ENCODE data around the gene FITM1. TPM values are rescaled to one million over a fixed set of nuclear protein-coding genes. Genes with fewer than 3 reads are reported as not detected.
A peak's percentile ranks its signal among the peaks of the same experiment; 100 is the strongest.

The FITM1 gene
- polyA plus RNA-seq, 1 experiment: not detected

DNA sequence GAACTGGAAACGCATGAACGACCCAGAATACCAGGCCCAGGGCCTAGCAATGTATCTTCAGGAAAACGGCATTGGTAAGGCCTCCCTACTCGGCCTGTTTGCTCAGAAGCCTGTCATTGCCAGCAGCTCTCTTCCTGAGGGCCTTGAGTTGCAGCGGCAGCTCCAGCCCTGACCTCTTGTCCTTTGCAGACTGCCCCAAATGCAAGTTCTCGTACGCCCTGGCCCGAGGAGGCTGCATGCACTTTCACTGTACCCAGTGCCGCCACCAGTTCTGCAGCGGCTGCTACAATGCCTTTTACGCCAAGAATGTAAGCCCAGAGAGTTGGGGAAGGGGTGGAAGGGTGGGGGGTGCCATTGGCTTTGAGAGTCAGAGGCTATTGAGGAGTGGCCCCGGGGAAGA is 26.9 kb downstream of the FITM1 start:
- Histone ChIP-seq H3K9me3 (ENCODE audit: control insufficient read depth, insufficient read depth, low read length) (no peaks in the 10 kb centered on the region), H3K27me3 (ENCODE audit: control insufficient read depth, insufficient read depth, low read length) (no peaks in the 10 kb centered on the region), H3K4me3 (ENCODE audit: low read depth, low read length) (no peak overlapping the region), H3K27ac (ENCODE audit: low read depth, low read length) (no peak overlapping the region)
- ChIA-PET CTCF (interaction anchor here (0.6 kb wide), 1 partner anchor 91 kb away, joined by 3 read pairs; no protein-coding TSS in a partner anchor), POLR2A (no interaction called here)
- DNase-seq (ENCODE audit: low read depth, low spot score): no peak
- TF ChIP-seq, protein P1, sequence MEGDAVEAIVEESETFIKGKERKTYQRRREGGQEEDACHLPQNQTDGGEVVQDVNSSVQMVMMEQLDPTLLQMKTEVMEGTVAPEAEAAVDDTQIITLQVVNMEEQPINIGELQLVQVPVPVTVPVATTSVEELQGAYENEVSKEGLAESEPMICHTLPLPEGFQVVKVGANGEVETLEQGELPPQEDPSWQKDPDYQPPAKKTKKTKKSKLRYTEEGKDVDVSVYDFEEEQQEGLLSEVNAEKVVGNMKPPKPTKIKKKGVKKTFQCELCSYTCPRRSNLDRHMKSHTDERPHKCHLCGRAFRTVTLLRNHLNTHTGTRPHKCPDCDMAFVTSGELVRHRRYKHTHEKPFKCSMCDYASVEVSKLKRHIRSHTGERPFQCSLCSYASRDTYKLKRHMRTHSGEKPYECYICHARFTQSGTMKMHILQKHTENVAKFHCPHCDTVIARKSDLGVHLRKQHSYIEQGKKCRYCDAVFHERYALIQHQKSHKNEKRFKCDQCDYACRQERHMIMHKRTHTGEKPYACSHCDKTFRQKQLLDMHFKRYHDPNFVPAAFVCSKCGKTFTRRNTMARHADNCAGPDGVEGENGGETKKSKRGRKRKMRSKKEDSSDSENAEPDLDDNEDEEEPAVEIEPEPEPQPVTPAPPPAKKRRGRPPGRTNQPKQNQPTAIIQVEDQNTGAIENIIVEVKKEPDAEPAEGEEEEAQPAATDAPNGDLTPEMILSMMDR (IDR thresholded peaks at IDR 0.05; ENCODE audit: low read depth, low read length): no peak

DNA sequence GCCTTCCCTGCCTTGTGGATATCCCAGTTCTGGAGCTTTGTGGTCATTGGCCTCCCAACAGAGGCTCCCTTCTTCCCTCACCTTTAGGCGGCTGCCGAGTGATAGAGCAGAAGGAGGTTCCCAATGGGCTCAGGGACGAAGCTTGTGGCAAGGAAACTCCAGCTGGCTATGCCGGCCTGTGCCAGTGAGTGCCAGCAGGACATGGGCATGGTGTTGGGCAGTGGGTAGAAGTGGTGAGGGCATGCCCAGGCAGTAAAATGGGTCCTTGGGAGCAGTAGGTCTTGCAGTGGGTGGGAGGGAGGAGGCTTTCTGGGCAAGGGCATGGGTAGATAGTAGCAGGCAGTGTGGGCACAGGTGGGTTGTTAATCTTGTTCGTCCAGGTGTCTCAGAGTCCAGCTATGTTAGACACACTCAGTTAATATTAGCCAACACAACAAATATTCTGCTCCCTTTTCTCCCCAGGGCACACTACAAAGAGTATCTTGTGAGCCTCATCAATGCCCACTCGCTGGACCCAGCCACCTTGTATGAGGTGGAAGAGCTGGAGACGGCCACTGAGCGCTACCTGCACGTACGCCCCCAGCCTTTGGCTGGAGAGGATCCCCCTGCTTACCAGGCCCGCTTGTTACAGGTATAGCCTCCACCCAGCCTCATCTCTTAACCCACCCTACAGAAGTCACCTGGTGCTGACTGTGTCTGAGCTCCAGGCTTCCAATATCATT is 29.5 kb downstream of the FITM1 start:
- DNase-seq (ENCODE audit: low read depth, low spot score): no peak
- H3K4me3 ChIP-seq (ENCODE audit: low read depth, low read length): no peak overlapping the region
- no peaks in the 10 kb centered on the region for H3K27me3 ChIP-seq (ENCODE audit: control insufficient read depth, insufficient read depth, low read length)
- CTCF ChIA-PET: interaction anchor here (0.6 to 3.5 kb wide), 12 partner anchors 9 to 136 kb away, joined by 3 to 54 read pairs (median 10); partner anchors contain the start of genes CHMP4A, IPO4, PSME1 and PSME2
- TF ChIP-seq, protein P1 (IDR thresholded peaks at IDR 0.05; ENCODE audit: low read depth, low read length): no peak
- POLR2A ChIA-PET: interaction anchor here (1.3 to 2.1 kb wide), 3 partner anchors 13 to 54 kb away, joined by 5 to 12 read pairs (median 6); partner anchors contain the start of genes CHMP4A, PSME1 and RNF31
- H3K27ac ChIP-seq (ENCODE audit: low read depth, low read length): peak overlapping the region; percentile 61
- H3K9me3 ChIP-seq (ENCODE audit: control insufficient read depth, insufficient read depth, low read length): no peaks in the 10 kb centered on the region

DNA sequence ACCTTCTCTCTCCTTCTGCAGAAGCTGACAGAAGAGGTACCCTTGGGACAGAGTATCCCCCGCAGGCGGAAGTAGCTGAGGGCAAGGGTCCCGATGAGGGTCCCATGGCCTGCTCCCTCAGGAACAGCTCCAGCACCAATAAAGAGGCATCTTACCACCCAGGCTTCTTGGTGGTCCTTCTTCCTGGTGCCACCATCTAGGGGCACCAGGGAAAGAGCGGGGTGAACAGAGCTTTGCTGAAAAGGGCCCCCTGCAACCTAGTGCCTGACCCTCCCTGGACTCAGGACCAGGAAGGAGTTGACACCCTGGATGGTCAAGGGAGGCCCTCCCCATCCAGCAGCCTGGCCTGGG is 30.0 kb downstream of the FITM1 start:
- DNase-seq (ENCODE audit: low read depth, low spot score): no peak
- H3K27me3 ChIP-seq (ENCODE audit: control insufficient read depth, insufficient read depth, low read length): no peaks in the 10 kb centered on the region
- peak overlapping the region; percentile 61 for H3K27ac ChIP-seq (ENCODE audit: low read depth, low read length)
- TF ChIP-seq, protein P1 (IDR thresholded peaks at IDR 0.05; ENCODE audit: low read depth, low read length): no peak
- H3K4me3 ChIP-seq (ENCODE audit: low read depth, low read length): no peak overlapping the region
- POLR2A ChIA-PET: interaction anchor here (0.8 to 2.1 kb wide), 7 partner anchors 12 to 53 kb away, joined by 3 to 12 read pairs (median 4); partner anchors contain the start of genes CHMP4A, DCAF11, NRL and PSME1
- no peaks in the 10 kb centered on the region for H3K9me3 ChIP-seq (ENCODE audit: control insufficient read depth, insufficient read depth, low read length)
- CTCF ChIA-PET: interaction anchor here (0.6 to 3.5 kb wide), 21 partner anchors 10 to 140 kb away, joined by 3 to 54 read pairs (median 9); partner anchors contain the start of genes CHMP4A, DCAF11, IPO4 and NRL

DNA sequence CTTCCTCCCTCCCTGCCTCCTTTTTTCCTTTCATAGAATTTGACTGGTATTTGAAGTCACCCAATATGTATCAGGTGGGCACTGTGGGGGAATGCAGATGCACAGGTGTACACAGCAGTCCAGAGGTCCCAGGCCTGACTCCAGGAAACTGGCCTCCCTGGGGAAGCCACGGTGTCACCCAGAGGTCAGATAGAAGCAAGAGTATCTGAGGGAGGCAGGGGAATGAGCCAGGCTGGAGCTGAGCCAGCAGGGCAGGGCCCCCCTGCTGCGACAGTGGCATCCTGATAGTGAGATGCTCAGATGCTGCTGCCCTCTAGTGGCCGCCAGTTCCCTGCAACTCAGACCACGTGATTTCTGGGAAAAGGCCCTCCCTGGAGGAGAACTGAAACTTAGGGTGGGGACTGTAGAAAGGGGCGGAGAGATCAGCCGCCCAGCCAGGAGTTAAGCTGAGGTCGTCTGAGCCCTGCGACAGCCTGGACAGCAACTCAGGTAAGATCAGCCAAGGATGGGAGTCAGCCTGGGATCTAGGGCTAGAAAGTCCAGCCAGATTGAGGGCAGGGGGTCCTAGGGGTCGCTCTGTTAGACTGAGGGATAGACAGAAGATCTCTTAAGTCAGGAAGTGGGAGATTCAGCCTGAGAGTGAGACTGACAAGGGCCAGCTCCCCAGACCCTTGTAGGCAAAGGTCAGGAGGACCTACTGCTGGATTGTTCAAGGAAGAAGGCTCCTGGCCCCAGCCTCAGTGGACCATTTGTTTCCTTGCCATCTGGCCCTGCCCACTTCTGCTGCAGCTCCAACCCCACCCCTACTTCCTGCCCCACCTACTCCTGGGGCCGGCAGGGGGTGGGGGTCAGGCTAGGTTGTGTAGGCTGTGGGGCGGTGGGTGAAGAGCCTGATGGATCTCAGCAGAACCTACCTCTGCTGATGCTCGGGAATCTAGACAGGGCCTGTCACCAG is 30.7 kb downstream of the FITM1 start, which contains the start of gene IRF9:
Gene IRF9, plus strand, starts transcription at position 416 of the 955 bp plus-strand sequence. CDS start 880 bp downstream, outside the sequence.
- Histone ChIP-seq H3K27ac (ENCODE audit: low read depth, low read length) (peak within 1 kb of the TSS; percentile 61), H3K27me3 (ENCODE audit: control insufficient read depth, insufficient read depth, low read length) (no peaks in the 10 kb centered on the region), H3K9me3 (ENCODE audit: control insufficient read depth, insufficient read depth, low read length) (no peaks in the 10 kb centered on the region), H3K4me3 (ENCODE audit: low read depth, low read length) (peak within 1 kb of the TSS; percentile 94)
- peak; percentile 85 for DNase-seq (ENCODE audit: low read depth, low spot score)
- ChIA-PET POLR2A (interaction anchor here (0.6 to 2.1 kb wide), 10 partner anchors 11 to 52 kb away, joined by 3 to 12 read pairs (median 4); partner anchors contain the start of genes CHMP4A, DCAF11, EMC9 and NRL), CTCF (interaction anchor here (0.5 to 3.5 kb wide), 39 partner anchors 10 to 1185 kb away, joined by 3 to 54 read pairs (median 5); partner anchors contain the start of genes CHMP4A, CIDEB, DCAF11 and EMC9)
- TF ChIP-seq, protein P1 (IDR thresholded peaks at IDR 0.05; ENCODE audit: low read depth, low read length): peak; percentile 89
